MM.1S (cell line): ENCODE measurements around the gene GPR143.

Source experiments
- EZH2phosphoT487 ChIP-seq: fragments of 300-600 bp; sonication (generic); IDR thresholded peaks from 2 replicates; pipeline ENCODE4 v1.6.1; 2018; ENCODE audit warnings: antibody characterized with exemption, low read length
- TF ChIP-seq, protein P1 (sequence below): fragments of 300-600 bp; sonication (generic); IDR thresholded peaks from 2 replicates; pipeline ENCODE4 v1.5.1; 2016; ENCODE audit warnings: antibody characterized with exemption, low read length, mixed read lengths

DNA sequence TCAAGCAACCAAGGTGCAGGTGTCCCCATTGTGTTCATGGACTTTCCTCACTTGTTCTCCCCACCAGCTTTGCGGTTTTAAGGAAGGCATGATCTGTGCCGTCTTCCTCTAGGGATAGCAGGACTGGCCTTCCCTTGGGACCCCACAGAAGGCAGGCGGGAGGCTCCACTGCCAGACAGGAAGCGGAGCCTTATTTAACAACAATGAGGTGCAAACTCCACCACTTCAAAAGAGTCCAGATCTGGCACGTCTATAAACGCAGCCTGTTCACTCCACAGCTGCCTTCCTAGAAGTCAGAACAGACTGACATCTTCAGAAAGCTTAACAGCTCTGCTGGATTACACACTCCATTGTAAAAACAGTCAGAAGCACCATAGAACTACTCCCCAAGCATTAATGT, 1.7 kb upstream of the GPR143 start:
- TF ChIP-seq, protein P1, sequence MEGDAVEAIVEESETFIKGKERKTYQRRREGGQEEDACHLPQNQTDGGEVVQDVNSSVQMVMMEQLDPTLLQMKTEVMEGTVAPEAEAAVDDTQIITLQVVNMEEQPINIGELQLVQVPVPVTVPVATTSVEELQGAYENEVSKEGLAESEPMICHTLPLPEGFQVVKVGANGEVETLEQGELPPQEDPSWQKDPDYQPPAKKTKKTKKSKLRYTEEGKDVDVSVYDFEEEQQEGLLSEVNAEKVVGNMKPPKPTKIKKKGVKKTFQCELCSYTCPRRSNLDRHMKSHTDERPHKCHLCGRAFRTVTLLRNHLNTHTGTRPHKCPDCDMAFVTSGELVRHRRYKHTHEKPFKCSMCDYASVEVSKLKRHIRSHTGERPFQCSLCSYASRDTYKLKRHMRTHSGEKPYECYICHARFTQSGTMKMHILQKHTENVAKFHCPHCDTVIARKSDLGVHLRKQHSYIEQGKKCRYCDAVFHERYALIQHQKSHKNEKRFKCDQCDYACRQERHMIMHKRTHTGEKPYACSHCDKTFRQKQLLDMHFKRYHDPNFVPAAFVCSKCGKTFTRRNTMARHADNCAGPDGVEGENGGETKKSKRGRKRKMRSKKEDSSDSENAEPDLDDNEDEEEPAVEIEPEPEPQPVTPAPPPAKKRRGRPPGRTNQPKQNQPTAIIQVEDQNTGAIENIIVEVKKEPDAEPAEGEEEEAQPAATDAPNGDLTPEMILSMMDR, result no peak
- TF ChIP-seq EZH2phosphoT487, result no peak
